Esophagus muscularis mucosa (tissue), 4 donors: ENCODE results near the gene STK39. TPM values are rescaled to one million over a fixed set of nuclear protein-coding genes. Genes with fewer than 3 reads are reported as not detected.

ENCODE experiments used
- DNase-seq: peaks from one replicate; pipeline ENCODE4 v3.0.0-alpha.2; 2017; ENCODE audit errors: extremely low spot score
- H3K27ac ChIP-seq, 4 donors: fragments of 200-600 bp; sonication (generic); replicated peaks in 1 of 4; 1 replicate in 3 of 4; 2 replicates in 1 of 4; pipeline ENCODE4 v1.5.1; 2016 to 2019; ENCODE audit warnings: mild to moderate bottlenecking in 1 of 4
- H3K27me3 ChIP-seq, 4 donors: fragments of 200-600 bp; sonication (generic); one replicate each; pipeline versions ENCODE4 v1.5.1 to v1.6.0; 2016 to 2019
- H3K36me3 ChIP-seq, 4 donors: fragments of 200-600 bp; sonication (generic); one replicate each; pipeline ENCODE4 v1.5.1; 2016 to 2019
- H3K4me1 ChIP-seq, 4 donors: fragments of 200-600 bp; sonication (generic); one replicate each; pipeline ENCODE4 v1.5.1; 2016 to 2019
- H3K4me3 ChIP-seq, 4 donors: fragments of 200-600 bp; sonication (generic); 1 replicate in 2 of 4; 2 replicates in 2 of 4; pipeline ENCODE4 v1.5.1; 2016 to 2019; ENCODE audit warnings: mild to moderate bottlenecking in 4 of 4, moderate library complexity in 1 of 4
- H3K9me3 ChIP-seq, 4 donors: fragments of 200-600 bp; sonication (generic); 1 replicate in 3 of 4; 2 replicates in 1 of 4; pipeline ENCODE4 v1.5.1; 2016 to 2019
- EP300 ChIP-seq: sonication (generic); formaldehyde crosslinking; IDR thresholded peaks from one replicate; pipeline ENCODE4 v1.6.1; 2017; ENCODE audit warnings: antibody characterized with exemption
- POLR2A ChIP-seq: fragments of 450-650 bp; IDR thresholded peaks from one replicate; pipeline ENCODE4 v1.6.1; 2017; ENCODE audit warnings: antibody characterized with exemption, moderate library complexity, mild to moderate bottlenecking, low read depth
- POLR2AphosphoS5 ChIP-seq, 2 donors: sonication (generic); formaldehyde crosslinking; IDR thresholded peaks; one replicate each; pipeline ENCODE4 v1.6.1; 2017; ENCODE audit warnings: antibody characterized with exemption in 2 of 2
- WGBS: methylation state at CpG from one replicate; pipeline ENCODE4 v1.1.5; 2018; 5-methylcytosine and 5-hydroxymethylcytosine counted together
- intact Hi-C: fragments of 100-400 bp; cut with DNase I; formaldehyde crosslinking; loops from one replicate; pipeline ENCODE4 v1.15.1; 2023
- total RNA-seq, 4 donors: library from RNA; depleted of rRNA; stranded (reverse); fragments of >200 nt; gene quantifications; one replicate each; pipeline versions ENCODE4 v1.1.0 to v1.2.1, GENCODE V29; 2016
- TF ChIP-seq, protein P1 (sequence below), 3 experiments: fragments of 200-600 bp in 2 of 3; fragments of 450-650 bp in 1 of 3; sonication (generic) in 2 of 3; IDR thresholded peaks; one replicate each; pipeline ENCODE4 v1.5.1; 2017 to 2019; ENCODE audit warnings: antibody characterized with exemption in 3 of 3, mild to moderate bottlenecking in 2 of 3, moderate library complexity in 1 of 3

The STK39 gene
- total RNA-seq, 4 donors from 2014 or later, result 32.5 to 49.1 (median 41.5) TPM

DNA sequence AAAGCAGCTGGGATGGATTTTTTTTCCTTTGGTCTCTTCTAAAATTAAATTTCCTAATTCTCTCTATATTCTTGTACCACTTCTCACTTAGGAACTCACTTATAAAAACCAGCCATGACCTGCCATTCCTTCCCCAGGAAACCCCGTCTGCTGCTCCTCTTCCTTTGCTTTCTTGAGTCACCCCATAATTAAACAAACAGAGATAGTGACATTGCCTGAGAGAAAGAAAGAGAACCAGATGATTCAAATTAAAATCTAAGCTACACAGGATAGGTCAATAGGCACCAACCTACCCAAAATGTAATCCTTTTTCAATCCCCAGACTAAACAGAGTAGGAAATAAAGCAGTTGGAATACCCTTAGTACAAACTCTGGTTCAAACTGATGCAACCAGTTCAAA lies 9.7 kb downstream of the STK39 start:
- peaks cover 10 to 54% (median 42%) of the 10 kb centered on the region in 4 donors for H3K4me1 ChIP-seq
- no peak for DNase-seq
- TF ChIP-seq, protein P1, sequence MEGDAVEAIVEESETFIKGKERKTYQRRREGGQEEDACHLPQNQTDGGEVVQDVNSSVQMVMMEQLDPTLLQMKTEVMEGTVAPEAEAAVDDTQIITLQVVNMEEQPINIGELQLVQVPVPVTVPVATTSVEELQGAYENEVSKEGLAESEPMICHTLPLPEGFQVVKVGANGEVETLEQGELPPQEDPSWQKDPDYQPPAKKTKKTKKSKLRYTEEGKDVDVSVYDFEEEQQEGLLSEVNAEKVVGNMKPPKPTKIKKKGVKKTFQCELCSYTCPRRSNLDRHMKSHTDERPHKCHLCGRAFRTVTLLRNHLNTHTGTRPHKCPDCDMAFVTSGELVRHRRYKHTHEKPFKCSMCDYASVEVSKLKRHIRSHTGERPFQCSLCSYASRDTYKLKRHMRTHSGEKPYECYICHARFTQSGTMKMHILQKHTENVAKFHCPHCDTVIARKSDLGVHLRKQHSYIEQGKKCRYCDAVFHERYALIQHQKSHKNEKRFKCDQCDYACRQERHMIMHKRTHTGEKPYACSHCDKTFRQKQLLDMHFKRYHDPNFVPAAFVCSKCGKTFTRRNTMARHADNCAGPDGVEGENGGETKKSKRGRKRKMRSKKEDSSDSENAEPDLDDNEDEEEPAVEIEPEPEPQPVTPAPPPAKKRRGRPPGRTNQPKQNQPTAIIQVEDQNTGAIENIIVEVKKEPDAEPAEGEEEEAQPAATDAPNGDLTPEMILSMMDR (IDR thresholded peaks at IDR 0.05), result no peak
- TF ChIP-seq POLR2A, result no peak
- no peak overlapping the region for H3K27ac ChIP-seq
- intact Hi-C loops, result no loop called here
- H3K27me3 ChIP-seq, result no peaks in the 10 kb centered on the region
- WGBS, result 79% methylated on average over 1 of the region's 1 CpG
- no peak overlapping the region for H3K4me3 ChIP-seq
- H3K9me3 ChIP-seq, result no peaks in the 10 kb centered on the region
- H3K36me3 ChIP-seq, result no peaks in the 10 kb centered on the region

DNA sequence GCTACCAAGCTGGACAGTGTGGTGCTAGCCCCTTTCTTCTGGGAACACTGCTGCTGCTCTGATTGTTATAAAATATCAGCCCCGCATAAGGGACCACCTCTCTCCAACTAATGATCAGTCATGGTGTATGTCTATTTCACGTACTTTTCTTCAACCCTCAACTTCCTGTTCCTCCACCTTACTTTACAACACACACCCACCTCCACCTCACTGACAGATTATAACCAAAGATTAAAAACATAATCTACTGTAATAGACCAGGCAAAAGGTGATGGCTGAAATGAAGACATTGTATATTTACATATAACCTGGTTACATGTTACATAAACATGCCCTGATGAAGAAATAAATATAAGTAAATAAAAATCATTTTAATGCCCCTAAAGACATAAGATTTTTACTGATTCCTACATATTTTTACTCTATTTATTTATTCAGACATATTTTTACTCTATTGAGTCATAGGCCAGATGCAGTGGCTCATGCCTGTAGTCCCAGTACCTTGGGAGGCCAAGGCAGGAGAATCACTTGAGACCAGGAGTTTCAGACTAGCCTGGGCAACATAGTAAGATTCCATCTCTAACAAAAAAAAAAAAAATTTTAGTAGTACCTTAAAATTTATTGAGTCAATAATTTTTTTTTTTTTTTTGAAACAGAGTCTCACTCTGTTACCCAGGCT lies 12.8 kb downstream of the STK39 start:
- Histone ChIP-seq H3K27ac (peak overlapping the region; percentile 59 to 76 (median 72)), H3K4me3 (no peak overlapping the region), H3K4me1 (peaks cover 0 to 51% (median 38%) of the 10 kb centered on the region in 4 donors), H3K9me3 (peaks cover 0 to 6% (median 2%) of the 10 kb centered on the region in 4 donors), H3K27me3 (no peaks in the 10 kb centered on the region), H3K36me3 (peaks cover 0 to 4% (median 0%) of the 10 kb centered on the region in 4 donors)
- intact Hi-C loops, result no loop called here
- no peak for TF ChIP-seq EP300
- TF ChIP-seq, protein P1 (IDR thresholded peaks at IDR 0.05), result no peak
- no peak for TF ChIP-seq POLR2A
- no peak for TF ChIP-seq POLR2AphosphoS5 (IDR thresholded peaks at IDR 0.05)
- WGBS, result 76% methylated on average over 2 of the region's 2 CpGs
- no peak for DNase-seq

DNA sequence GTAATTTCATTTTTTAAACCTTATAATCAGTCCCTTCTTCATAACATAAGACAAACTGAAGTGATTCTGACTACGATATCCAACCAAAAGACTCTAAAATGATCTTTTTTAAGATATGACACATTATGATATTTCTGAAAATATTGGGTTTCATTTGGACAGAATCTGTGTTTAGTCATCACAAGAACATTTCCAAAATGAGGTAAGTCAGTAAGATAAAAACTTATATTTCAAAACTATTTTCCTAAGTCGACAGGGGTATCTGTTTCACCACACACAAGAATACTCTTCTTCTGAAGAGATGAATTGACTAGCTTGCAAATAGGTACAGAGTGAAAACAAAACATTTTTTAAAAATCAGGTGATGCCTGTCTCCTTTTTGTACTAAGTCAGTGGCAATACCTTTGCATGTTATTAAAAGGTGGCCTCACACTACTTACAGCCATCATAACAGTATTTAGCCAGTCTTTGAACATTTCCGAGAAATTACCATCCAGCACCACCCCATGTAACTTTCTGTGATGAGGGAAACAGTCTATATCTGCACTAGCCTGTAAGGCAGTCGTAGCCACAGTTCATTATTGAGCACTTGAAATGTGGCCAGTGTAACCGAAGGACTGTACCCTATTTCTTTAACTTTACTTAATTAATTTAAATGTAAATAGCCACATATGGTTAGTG lies 13.5 kb downstream of the STK39 start:
- 67% methylated on average over 5 of the region's 5 CpGs for WGBS
- Histone ChIP-seq H3K4me1 (peaks cover 0 to 56% (median 41%) of the 10 kb centered on the region in 4 donors), H3K27ac (peak overlapping the region; percentile 59 to 76 (median 72)), H3K36me3 (peaks cover 0 to 4% (median 0%) of the 10 kb centered on the region in 4 donors), H3K27me3 (no peaks in the 10 kb centered on the region), H3K4me3 (no peak overlapping the region), H3K9me3 (peaks cover 0 to 6% (median 2%) of the 10 kb centered on the region in 4 donors)
- DNase-seq, result no peak
- no peak for TF ChIP-seq POLR2A
- TF ChIP-seq, protein P1 (IDR thresholded peaks at IDR 0.05), result no peak
- TF ChIP-seq POLR2AphosphoS5 (IDR thresholded peaks at IDR 0.05), result no peak
- TF ChIP-seq EP300, result no peak
- intact Hi-C loops, result no loop called here

DNA sequence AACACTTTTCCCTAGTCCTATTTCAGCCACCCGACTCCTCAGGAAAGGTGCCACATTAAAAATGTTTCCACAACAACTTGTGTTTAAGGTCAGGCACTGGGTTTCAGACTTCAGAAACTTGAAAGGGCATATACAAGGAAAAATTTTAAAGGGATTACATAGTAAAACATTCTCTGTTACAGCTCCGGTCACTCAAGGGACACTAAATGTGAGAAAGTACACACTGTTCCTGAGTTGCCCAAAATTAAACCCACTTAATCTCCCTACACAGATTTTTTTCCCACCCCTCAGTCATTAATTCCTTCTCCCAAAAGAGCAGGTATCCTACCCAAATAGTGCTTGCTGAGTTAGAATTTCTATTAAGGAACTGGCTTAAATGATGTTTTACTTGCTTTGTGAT lies 14.2 kb downstream of the STK39 start:
- H3K27me3 ChIP-seq, result no peaks in the 10 kb centered on the region
- peaks cover 0 to 4% (median 0%) of the 10 kb centered on the region in 4 donors for H3K36me3 ChIP-seq
- peak overlapping the region in 1 of 4 donors; percentile 3 for H3K4me3 ChIP-seq
- H3K9me3 ChIP-seq, result peaks cover 0 to 6% (median 2%) of the 10 kb centered on the region in 4 donors
- H3K27ac ChIP-seq, result peak overlapping the region; percentile 59 to 76 (median 72)
- WGBS, result 52% methylated on average over 2 of the region's 2 CpGs
- H3K4me1 ChIP-seq, result peaks cover 0 to 56% (median 44%) of the 10 kb centered on the region in 4 donors
- intact Hi-C loops, result no loop called here
- TF ChIP-seq, protein P1 (IDR thresholded peaks at IDR 0.05), result no peak
- TF ChIP-seq POLR2AphosphoS5 (IDR thresholded peaks at IDR 0.05), result no peak
- no peak for TF ChIP-seq POLR2A
- TF ChIP-seq EP300, result no peak
- DNase-seq, result no peak
